ENCODE results near the gene ADRB2.
A peak's percentile ranks its signal among the peaks of the same experiment; 100 is the strongest.
"Not testable (repeated sequence)": the region's sequence is repeated elsewhere in the genome, so short reads cannot be mapped to it uniquely, and the experiment has no call there.

ADRB2 gene

GRCh38 chr5:148826053-148826738 is at the start of gene ADRB2:
Gene ADRB2 (plus strand): TSS chr5:148826611. CDS start chr5:148826832, 221 bp downstream.
- DNase-seq (ENCODE audit: low spot score): peak; percentile 87

GRCh38 chr5:148776780-148777179 is 49.6 kb upstream of the ADRB2 start:
- DNase-seq (ENCODE audit: low spot score): no peak

- no peak for DNase-seq (ENCODE audit: low spot score)
Measured at GRCh38 chr5:148778882-148779281, 47.5 kb upstream of the ADRB2 start.

DNA sequence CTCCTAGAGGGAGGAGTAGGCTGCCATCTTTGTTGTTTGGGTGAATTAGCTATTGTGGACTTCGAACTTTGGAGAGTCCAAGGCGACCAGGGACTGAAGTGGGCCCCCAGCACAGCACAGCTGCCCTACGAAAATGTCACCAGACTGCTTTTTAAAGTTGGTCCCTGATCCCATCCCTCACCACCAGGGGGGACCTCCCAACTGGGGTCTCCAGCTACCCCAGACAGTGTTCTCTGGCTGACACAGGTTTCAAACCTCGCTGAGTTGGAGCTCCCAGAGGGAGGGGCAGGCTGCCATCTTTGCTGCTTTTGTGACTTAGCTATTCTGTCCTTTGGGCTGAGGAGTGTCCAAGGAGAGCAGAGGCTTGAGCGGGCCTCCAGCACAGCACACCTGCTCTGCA is 45.7 kb upstream of the ADRB2 start:
- no peak for DNase-seq (ENCODE audit: low spot score)

DNA sequence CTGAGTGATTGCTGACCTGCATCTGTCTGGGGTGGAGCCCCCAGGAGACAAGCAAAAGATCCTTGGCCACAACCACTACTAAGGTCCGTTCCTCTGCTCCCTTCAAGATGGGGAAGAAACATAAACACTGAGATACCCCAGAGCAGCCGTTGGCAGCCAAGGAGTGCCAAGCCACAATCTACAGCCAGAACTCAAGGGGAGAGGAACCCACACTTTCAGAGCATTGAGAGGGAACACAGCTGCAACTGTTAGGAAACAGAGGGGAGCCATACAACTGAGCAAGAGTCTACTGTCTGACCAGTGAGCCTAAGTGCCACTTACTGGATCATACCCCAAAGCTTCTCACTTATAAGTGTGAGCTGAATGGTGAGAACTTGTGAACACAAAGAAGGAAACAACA is 44.6 kb upstream of the ADRB2 start:
- no peak for DNase-seq (ENCODE audit: low spot score)

DNA sequence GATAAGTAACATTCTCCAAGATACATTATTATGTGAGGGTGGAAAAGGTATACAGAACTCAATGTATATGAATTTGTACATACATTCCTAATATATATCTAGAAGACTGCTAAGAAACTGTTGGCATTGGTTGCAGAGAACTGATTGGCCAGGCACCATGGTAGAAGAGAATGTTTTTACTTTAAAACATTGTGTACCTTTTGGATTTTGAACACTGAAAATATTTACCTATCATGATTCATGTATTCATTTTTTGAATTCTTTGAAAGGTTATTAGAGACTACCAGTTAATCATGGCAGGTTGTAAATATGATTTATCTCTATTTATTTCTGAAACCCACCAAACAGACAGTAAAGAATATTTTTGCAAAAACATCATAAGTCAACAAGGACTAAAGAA is 41.2 kb upstream of the ADRB2 start:
- DNase-seq (ENCODE audit: low spot score): no peak

DNA sequence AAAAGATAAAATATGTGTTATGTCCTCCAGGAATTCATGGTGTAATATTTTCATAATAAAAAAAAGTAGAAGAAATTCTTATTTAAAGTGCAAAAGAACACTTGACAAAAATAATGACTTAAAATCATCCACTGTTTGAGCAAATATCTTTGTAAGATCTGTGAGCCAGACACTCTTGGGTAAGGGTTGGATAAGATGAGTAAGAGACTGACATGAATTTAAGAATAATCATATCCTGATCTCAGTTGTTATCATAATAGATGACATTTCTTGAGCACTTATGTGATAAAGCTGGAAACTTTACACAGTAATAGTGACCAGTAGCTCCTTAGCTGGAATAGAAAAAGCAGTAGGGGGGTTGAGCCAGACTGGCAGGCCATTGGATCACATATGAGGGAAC is 40.0 kb upstream of the ADRB2 start:
- DNase-seq (ENCODE audit: low spot score): no peak

DNA sequence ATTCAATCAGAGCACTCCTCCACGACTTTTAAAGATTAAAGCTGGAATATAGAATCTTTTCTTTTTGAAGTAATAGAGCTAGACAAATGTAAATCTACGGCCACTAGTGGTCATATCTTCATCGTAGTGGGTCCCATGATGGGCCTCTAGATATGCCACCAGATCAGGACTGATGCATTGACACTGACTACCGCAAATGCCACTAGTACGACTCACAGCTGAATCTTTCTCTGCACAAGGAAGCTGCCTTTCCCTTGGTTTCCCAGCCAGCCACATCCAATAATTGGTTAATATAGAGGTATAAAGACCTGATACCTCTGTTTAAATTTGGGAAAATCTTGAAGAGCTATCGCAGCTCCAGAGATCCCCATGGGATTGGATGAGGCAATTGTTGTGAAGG is 37.8 kb upstream of the ADRB2 start:
- DNase-seq (ENCODE audit: low spot score): no peak

- DNase-seq (ENCODE audit: low spot score): no peak
Measured at GRCh38 chr5:148790545-148791333, 35.7 kb upstream of the ADRB2 start.

- DNase-seq (ENCODE audit: low spot score): no peak
Measured at GRCh38 chr5:148791334-148791667, 35.1 kb upstream of the ADRB2 start.

DNA sequence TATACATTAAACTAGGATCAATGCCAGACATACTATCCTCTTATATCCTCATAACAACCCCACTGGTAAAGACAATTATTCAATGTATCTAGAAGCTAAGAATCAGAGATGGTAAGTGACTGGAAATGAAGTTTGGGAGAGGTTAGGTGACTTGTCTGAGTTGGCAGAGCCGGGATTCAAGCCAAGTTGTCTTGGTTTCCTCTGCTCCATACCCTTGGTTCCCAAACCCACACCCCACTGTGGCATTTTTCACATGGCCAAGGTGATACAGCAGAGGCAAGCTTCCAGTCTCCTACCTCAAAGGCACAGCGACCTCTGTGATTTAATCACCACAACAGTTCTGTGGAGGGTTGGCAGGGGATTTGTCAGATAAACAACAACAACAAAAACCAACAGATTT is 34.7 kb upstream of the ADRB2 start:
- no peak for DNase-seq (ENCODE audit: low spot score)

- no peak for DNase-seq (ENCODE audit: low spot score)
Measured at GRCh38 chr5:148792744-148793143, 33.7 kb upstream of the ADRB2 start.

- DNase-seq (ENCODE audit: low spot score): no peak
Measured at GRCh38 chr5:148793261-148793660, 33.1 kb upstream of the ADRB2 start.

- no peak for DNase-seq (ENCODE audit: low spot score)
Measured at GRCh38 chr5:148794275-148794674, 32.1 kb upstream of the ADRB2 start.

- no peak for DNase-seq (ENCODE audit: low spot score)
Measured at GRCh38 chr5:148794729-148795561, 31.5 kb upstream of the ADRB2 start.

DNA sequence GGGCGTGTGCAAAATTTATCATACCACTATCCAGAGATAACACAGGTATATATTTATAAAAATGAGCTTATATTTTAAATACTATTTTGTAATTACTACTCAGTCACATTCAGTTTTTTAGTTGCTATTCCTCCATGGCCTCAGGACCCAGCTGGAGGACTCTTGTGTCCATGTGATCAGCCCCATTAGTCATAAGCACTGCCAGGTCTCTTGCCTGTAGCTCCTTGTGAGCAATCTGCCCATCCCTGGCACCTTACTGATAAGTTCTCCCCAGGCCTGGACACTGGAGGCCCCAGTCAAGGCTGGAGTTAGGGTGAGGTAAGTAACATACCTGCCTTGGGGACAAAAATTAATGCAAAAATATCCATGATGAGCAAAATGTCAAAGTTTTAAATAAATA is 29.5 kb upstream of the ADRB2 start:
- DNase-seq (ENCODE audit: low spot score): no peak

GRCh38 chr5:148798786-148799185 is 27.6 kb upstream of the ADRB2 start:
- DNase-seq (ENCODE audit: low spot score): no peak

DNA sequence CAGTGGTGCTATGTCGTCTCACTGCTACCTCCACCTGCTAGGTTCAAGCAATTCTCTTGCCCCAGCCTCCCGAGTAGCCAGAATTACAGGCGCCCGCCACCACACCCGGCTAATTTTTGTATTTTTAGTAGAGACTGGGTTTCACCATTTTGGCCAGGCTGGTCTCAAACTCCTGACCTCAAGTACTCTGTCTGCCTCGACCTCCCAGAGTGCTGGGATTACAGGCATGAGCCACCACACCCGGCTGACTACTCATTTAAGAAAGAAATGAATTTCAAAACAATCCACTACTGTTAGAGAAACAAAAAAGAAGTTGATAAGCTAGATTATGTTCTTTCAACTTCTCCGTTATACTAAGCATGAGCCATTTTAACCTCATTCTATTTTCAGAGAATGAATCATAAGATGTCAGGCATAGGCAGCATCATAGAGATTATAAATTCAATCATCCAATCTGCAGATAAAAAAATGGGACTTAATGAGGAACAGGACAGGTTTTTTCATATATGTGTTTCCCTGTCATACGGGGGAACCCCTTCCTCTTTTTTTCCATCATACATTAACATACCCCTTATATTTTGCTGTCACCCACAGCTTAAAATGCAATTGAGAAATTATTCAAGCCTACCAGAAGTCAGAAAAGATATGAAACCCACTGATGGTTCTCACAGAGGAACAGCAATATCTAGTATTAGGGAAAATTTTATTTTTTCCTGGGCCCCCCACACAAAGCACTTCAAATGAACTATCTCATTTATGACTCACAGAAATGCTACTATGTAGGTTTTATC is 26.5 kb upstream of the ADRB2 start:
- no peak for DNase-seq (ENCODE audit: low spot score)

DNA sequence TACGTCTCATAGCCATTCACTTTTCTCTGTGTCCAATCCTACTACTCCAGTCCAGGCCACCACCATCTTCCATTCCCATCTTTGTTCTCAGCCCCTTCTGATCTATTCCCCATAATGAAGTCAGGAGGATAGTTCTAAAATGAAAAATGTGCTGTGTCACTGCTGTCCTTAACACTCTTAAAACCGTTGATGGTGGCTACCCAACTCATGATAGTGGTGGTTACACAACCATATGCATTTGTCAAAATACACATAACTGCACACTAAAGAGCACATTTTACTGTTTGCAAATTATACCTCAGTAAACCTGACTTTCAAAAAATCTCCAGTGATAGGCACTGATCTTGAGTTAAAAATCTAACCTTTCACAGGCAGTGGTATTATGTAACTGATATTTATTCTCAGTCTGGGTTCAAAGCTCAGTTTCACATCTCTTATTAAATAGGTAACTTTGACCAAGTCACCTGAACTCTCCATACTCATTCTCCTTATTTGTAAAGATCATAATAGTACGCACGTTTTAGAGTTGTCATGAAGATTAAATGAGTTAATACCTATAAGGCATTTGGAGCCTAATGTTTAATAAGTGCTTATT is 24.6 kb upstream of the ADRB2 start:
- no peak for DNase-seq (ENCODE audit: low spot score)

DNA sequence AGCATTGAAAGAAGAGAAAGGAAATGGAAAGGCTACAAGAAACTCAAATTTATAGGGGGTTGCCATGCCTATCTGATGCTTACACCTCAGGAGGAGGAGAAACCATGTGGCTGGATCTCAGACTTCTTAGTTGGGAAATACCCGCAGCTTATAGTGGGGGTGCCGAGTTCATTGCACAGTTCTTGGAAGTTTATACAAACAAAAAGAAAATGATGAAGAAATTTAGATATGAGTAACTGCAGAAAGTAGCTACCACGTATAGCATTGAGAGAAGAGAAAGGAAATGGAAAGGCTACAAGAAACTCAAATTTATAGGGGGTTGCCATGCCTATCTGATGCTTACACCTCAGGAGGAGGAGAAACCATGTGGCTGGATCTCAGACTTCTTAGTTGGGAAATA is 23.0 kb upstream of the ADRB2 start:
- not testable (repeated sequence) for DNase-seq (ENCODE audit: low spot score)

- DNase-seq (ENCODE audit: low spot score): no peak
Measured at GRCh38 chr5:148804393-148804792, 22.0 kb upstream of the ADRB2 start.

Measured in putamen (tissue), 1 donor.